Esophagus muscularis mucosa (tissue), 4 donors: ENCODE measurements around the gene ILRUN.

Source experiments
- EP300 ChIP-seq: sonication (generic); formaldehyde crosslinking; IDR thresholded peaks from one replicate; pipeline ENCODE4 v1.6.1; 2017; ENCODE audit warnings: antibody characterized with exemption
- POLR2A ChIP-seq: fragments of 450-650 bp; IDR thresholded peaks from one replicate; pipeline ENCODE4 v1.6.1; 2017; ENCODE audit warnings: antibody characterized with exemption, moderate library complexity, mild to moderate bottlenecking, low read depth
- POLR2AphosphoS5 ChIP-seq, 2 donors: sonication (generic); formaldehyde crosslinking; IDR thresholded peaks; one replicate each; pipeline ENCODE4 v1.6.1; 2017; ENCODE audit warnings: antibody characterized with exemption in 2 of 2
- TF ChIP-seq, protein P1 (sequence below), 3 experiments: fragments of 200-600 bp in 2 of 3; fragments of 450-650 bp in 1 of 3; sonication (generic) in 2 of 3; IDR thresholded peaks; one replicate each; pipeline ENCODE4 v1.5.1; 2017 to 2019; ENCODE audit warnings: antibody characterized with exemption in 3 of 3, mild to moderate bottlenecking in 2 of 3, moderate library complexity in 1 of 3

DNA sequence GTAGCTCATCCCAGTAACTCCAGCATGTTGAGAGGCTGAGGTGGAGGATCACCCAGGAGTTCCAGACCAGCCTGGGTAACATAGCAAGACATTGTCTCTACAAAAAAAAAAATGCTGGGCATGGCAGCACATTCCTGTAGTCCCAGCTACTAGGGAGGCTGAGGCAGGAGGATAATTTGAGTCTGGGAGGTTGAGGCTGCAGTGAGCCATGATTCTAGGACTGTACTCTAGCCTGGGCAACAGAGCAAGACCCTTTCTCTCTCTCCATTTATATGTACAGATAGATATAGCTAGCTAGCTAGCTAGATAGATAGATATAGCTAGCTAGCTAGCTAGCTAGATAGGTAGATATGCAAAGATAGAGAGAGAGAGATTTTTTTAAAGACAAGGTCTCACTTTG is 20.4 kb downstream of the ILRUN start:
- TF ChIP-seq EP300 = no peak
- TF ChIP-seq, protein P1, sequence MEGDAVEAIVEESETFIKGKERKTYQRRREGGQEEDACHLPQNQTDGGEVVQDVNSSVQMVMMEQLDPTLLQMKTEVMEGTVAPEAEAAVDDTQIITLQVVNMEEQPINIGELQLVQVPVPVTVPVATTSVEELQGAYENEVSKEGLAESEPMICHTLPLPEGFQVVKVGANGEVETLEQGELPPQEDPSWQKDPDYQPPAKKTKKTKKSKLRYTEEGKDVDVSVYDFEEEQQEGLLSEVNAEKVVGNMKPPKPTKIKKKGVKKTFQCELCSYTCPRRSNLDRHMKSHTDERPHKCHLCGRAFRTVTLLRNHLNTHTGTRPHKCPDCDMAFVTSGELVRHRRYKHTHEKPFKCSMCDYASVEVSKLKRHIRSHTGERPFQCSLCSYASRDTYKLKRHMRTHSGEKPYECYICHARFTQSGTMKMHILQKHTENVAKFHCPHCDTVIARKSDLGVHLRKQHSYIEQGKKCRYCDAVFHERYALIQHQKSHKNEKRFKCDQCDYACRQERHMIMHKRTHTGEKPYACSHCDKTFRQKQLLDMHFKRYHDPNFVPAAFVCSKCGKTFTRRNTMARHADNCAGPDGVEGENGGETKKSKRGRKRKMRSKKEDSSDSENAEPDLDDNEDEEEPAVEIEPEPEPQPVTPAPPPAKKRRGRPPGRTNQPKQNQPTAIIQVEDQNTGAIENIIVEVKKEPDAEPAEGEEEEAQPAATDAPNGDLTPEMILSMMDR (IDR thresholded peaks at IDR 0.05) = no peak
- no peak for TF ChIP-seq POLR2AphosphoS5 (IDR thresholded peaks at IDR 0.05)
- no peak for TF ChIP-seq POLR2A
